HepG2 (cell line): ENCODE measurements around the gene CEP57L1.

ENCODE experiments used
- GTF2F1 ChIP-seq: fragments of 150-350 bp; IDR thresholded peaks from 2 replicates; pipeline ENCODE4 v1.6.1; 2014; ENCODE audit warnings: low read length
- NCOA1 ChIP-seq: sonication (generic); formaldehyde crosslinking; IDR thresholded peaks from 2 replicates; pipeline ENCODE4 v1.9.0; 2021; ENCODE audit warnings: missing genetic modification reagents
- SP4 ChIP-seq: sonication (generic); formaldehyde crosslinking; IDR thresholded peaks from 2 replicates; pipeline ENCODE4 v1.8.1; 2023; ENCODE audit warnings: mild to moderate bottlenecking, missing genetic modification reagents
- STAT5B ChIP-seq: sonication (generic); formaldehyde crosslinking; IDR thresholded peaks from 2 replicates; pipeline ENCODE4 v1.4.0; 2020; ENCODE audit warnings: missing genetic modification reagents
- SUZ12 ChIP-seq: fragments of 150-350 bp; IDR thresholded peaks from 2 replicates; pipeline ENCODE4 v1.6.1; 2014; ENCODE audit warnings: low read depth, low read length
- ZNF274 ChIP-seq: sonication (generic); formaldehyde crosslinking; IDR thresholded peaks from 2 replicates; pipeline ENCODE4 v1.5.1; 2020; ENCODE audit warnings: mild to moderate bottlenecking, missing genetic modification reagents
- ZNF562 ChIP-seq: sonication (generic); formaldehyde crosslinking; IDR thresholded peaks from 2 replicates; pipeline ENCODE4 v1.8.0; 2022; ENCODE audit warnings: missing genetic modification reagents, borderline replicate concordance
- ZNF766 ChIP-seq: sonication (generic); formaldehyde crosslinking; IDR thresholded peaks from 2 replicates; pipeline ENCODE4 v1.5.0; 2020; ENCODE audit warnings: missing genetic modification reagents, borderline replicate concordance
- ZNF772 ChIP-seq: sonication (generic); formaldehyde crosslinking; IDR thresholded peaks from 2 replicates; pipeline ENCODE4 v1.5.0; 2020; ENCODE audit warnings: mild to moderate bottlenecking, missing genetic modification reagents
- TF ChIP-seq, protein P1 (sequence below): sonication (generic); formaldehyde crosslinking; IDR thresholded peaks from 2 replicates; pipeline ENCODE4 v1.4.0; 2020; ENCODE audit warnings: missing genetic modification reagents
- TF ChIP-seq, protein P2 (sequence below): sonication (generic); formaldehyde crosslinking; IDR thresholded peaks from 2 replicates; pipeline ENCODE4 v1.5.0; 2020; ENCODE audit warnings: mild to moderate bottlenecking, missing genetic modification reagents, moderate library complexity

DNA sequence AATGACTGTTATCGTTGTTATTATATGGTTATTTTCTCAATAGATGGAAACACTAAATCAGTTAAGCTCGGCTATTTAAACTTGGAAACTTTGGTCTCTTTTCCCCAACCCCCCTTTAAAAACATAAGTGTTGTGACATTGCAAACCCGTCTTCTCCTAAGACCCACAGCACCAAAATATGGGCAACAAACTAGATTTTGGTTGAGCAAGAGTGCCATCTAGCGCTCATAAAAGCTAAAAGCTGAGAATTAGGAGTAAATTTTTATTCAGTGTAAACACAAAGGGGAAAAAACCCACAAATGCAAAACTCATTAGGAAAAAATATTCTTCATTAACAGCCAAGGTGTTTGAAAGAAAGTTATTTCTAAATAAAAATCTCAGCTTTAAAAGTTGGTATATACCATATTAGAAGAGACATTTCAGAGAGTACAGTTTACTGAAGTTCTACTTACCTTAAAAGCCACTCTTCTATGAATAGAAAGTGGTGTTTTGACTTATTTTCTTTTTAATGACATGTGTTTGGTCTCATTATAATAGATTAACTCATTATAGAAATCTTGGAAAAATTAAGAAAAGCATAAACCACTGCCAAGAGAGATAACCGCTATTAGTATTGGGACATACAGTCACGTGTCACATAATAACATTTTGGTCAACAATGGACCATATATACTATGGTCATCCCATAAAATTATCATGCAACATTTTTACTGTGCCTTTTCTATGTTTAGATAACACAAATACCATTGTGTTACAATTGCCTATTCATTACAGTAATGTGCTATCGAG, 21.8 kb upstream of the CEP57L1 start:
- no peak for TF ChIP-seq NCOA1 (CRISPR knock-in tag)
- TF ChIP-seq, protein P1, sequence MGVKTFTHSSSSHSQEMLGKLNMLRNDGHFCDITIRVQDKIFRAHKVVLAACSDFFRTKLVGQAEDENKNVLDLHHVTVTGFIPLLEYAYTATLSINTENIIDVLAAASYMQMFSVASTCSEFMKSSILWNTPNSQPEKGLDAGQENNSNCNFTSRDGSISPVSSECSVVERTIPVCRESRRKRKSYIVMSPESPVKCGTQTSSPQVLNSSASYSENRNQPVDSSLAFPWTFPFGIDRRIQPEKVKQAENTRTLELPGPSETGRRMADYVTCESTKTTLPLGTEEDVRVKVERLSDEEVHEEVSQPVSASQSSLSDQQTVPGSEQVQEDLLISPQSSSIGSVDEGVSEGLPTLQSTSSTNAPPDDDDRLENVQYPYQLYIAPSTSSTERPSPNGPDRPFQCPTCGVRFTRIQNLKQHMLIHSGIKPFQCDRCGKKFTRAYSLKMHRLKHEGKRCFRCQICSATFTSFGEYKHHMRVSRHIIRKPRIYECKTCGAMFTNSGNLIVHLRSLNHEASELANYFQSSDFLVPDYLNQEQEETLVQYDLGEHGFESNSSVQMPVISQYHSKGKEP (CRISPR knock-in tag) = no peak
- no peak for TF ChIP-seq STAT5B (CRISPR knock-in tag)
- TF ChIP-seq SP4 = no peak
- TF ChIP-seq ZNF562 = no peak
- TF ChIP-seq ZNF274 (CRISPR knock-in tag) = no peak
- no peak for TF ChIP-seq SUZ12
- TF ChIP-seq ZNF772 (CRISPR knock-in tag) = no peak
- TF ChIP-seq, protein P2, sequence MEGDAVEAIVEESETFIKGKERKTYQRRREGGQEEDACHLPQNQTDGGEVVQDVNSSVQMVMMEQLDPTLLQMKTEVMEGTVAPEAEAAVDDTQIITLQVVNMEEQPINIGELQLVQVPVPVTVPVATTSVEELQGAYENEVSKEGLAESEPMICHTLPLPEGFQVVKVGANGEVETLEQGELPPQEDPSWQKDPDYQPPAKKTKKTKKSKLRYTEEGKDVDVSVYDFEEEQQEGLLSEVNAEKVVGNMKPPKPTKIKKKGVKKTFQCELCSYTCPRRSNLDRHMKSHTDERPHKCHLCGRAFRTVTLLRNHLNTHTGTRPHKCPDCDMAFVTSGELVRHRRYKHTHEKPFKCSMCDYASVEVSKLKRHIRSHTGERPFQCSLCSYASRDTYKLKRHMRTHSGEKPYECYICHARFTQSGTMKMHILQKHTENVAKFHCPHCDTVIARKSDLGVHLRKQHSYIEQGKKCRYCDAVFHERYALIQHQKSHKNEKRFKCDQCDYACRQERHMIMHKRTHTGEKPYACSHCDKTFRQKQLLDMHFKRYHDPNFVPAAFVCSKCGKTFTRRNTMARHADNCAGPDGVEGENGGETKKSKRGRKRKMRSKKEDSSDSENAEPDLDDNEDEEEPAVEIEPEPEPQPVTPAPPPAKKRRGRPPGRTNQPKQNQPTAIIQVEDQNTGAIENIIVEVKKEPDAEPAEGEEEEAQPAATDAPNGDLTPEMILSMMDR (CRISPR knock-in tag) = peak; percentile 76
- TF ChIP-seq GTF2F1 = no peak
- TF ChIP-seq ZNF766 = no peak
